Stimulated activated CD8-positive, alpha-beta memory T cell treated with anti-CD3 and anti-CD28 coated beads, Interleukin-4, amount 100 ng/mL, for 1 hour (primary cell): Measurements from ENCODE around the gene BIVM.

ENCODE experiments used
- DNase-seq, 2 donors: peaks; one replicate each; pipeline ENCODE4 v3.0.0-alpha.2; 2020; ENCODE audit warnings: low read depth in 2 of 2, low spot score in 1 of 2

Gene BIVM

DNA sequence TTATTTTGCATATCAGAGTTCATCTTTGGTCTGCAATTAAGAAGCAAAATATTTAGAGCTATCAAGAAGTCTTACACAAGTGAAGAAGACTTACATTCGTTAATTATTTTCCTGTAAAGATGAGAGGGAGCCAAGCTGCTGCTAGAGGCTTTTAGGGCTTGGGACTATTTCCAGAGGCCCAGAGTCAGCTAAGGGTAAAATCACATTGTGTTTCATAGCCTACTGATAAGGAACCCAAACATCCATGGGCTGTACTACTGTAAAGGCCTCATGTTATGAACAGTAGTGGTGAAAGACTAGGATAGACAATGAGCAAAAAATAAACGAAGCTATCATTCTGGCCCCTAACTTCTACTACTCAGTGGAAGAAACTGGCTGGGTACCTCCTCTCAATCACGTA lies 14.4 kb upstream of the BIVM start:
- no peak for DNase-seq

DNA sequence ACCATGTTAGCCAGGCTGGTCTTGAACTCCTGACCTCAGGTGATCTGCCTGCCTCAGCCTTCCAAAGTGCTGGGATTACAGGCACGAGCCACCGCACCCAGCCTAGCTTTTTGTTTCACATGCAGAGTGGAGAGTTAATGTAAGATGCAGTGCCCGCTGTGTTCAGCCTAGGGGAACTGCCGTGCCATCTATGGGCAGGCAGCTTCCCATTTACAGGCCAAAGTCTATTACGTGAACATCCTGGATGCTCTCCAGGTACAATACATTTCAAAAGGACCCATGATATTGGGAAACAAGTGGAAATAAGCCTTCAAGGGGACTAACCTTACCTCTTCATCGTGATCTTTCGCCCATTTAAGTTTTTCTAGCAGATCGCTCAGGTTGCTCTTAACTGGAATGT lies 10.2 kb upstream of the BIVM start:
- DNase-seq: no peak

DNA sequence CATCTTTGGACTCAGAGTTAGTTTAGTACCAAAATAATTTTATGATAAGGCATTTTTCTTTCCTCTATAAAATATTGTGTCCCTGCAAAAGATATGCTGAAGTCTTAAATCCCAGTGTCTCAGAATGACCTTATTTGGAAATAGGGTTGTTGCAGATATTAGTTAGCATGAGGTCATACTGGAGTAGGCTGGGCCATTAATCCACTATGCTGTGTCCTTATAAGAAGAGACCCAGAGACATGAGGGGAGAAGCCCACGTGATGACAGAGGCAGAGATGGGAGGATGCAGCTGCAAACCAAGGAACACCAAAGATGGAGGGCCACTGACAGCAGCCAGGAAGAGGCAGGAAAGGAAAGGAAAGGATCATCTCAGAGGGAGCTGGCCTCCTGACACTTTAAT lies 6.5 kb upstream of the BIVM start:
- DNase-seq: no peak

DNA sequence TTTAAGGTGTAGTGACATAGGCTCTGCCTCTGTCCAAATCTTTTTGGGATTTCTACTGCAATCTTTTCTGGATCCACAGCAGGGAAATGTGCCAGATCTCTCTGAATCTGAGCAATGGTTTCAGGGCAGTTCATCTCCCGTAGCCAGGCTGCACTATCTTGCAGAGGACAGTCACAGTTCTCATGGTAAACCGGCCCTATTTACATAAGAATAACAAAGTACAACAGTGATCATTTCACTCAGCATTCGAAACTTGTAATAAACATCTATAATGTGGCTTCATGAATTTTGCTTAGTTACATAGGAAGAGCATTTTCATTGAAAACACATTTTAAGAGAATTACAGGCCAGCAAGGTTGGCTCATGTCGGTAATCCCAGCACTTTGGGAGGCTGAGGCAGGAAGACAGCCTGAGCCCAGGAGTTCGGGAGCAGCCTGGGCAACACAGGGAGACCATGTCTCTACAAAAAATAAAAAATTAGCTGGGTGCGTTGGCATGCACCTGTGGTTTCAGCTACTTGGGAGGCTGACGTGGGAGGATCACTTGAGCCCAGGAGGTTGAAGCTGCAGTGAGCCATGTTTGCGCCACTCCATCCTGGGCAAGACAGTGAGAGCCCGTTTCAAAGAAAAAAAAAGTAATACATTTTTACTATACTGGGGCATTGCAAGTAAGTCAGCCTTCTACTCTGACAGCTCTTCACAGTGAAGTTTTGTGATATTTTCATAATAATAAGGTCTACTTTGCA lies 5.1 kb upstream of the BIVM start:
- DNase-seq: no peak

DNA sequence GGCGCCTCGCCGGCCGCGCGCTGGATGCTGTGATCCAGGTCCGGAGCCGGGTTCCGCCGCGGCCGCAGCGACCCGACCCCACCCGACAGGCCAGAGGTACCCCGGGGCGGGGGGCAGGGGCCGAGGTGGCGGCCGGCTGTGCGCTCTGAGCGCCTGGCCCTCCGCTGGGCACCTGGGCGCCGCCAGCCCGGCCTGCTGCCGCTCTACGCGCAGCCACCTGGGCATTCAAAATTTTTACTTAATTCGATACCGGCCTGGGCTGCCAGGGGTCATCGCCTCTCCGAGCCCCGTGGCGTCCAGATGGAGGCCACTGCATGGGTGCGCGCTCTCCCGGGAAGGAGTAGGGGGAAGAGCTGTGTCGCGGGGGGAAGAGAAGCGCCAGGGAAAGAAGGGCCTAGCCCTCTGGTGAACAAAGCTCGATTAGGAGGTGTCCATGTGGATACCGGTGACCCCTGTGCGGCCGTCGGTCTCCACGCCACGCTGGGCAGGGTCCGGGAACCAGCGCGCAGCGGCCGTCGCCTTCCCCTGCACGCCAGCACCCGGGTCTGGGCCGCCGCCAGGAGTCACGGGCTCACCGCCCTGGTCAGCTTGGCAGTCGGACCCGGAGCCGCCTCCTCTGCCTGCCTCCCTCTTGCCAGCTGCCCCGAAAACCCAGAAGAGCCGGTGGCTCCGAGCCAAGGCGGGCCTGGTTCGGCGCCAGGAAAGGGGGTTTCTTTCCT lies 666 bp downstream of the BIVM start:
- DNase-seq: no peak

DNA sequence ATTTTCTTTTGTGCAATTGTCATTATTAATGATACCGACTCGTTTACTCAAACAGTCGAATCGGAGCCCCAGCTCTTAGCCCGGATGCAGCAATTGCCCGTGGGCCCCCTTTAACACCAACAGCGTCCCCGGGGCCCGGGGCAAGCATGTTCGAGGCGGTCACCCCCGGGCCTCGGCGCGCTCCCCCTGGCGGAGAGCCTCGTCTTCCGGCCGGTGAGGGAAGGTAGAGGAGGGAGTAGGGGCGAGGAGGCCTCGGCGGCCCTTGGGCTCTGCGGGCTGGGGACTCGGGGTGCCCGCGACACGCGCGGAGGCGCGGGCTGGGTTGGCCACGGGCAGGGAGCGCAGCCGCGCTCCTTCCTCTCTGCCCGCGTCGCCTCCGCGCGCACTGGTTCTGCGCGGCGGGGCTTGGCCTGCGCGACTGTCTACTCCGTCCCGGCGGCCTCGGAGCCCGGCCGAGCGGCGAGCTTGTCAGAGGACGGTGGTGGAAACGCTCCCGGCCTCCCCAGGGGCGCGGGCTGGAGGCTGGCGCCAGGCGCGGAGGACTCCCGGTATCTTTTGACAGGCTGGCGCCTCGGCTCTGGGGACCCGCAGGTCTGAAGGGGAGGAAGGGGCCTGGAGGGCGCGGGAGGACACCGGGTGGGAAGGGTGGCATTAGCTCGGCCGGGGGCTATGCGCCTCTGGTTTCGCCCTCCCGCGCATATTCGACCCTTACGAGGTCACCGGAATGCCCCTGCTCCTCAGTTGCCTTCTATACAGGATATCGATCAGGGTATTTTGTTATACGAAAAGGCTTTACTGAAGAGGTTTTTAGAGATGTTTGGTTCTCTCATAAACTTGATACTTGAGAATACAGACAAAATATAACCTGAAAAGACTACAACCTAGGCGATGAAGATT lies 1.5 kb downstream of the BIVM start:
- DNase-seq: peak; percentile 64 to 71

DNA sequence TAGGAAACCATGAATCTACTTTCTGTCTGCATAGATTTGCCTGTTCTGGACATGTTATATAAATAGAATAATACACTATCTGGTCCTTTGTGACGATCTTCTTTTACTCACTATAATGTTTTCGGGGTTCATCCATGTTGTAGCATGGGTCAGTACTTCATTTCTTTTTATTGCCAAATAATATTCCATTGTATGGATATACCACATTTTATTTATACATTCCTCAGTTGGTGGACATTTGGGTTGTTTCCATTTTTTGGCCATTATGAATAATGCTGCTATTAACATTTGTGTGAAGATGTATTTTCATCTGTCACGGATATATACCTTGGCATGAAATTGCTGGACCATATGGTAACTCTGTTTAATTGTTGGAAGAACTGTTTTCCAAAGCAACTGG lies 6.8 kb downstream of the BIVM start:
- DNase-seq: no peak

DNA sequence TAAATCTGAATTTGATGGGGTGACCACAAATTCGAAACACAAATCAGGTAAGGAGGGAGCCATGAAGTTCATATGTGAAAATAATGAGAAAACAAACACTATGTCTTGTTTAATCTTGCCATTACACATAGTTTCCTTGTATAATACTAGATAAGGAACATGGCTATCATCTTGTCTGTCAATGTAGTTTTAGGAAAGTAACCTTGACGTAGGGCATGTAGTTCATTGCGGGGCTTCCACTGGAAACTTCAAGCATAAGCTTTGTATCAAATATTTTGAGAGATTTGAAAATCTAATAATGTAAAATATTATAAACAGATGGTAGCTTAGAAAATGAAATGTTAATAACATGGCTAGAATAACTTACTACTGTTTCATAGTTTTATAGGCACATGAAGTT lies 8.8 kb downstream of the BIVM start:
- DNase-seq: no peak

DNA sequence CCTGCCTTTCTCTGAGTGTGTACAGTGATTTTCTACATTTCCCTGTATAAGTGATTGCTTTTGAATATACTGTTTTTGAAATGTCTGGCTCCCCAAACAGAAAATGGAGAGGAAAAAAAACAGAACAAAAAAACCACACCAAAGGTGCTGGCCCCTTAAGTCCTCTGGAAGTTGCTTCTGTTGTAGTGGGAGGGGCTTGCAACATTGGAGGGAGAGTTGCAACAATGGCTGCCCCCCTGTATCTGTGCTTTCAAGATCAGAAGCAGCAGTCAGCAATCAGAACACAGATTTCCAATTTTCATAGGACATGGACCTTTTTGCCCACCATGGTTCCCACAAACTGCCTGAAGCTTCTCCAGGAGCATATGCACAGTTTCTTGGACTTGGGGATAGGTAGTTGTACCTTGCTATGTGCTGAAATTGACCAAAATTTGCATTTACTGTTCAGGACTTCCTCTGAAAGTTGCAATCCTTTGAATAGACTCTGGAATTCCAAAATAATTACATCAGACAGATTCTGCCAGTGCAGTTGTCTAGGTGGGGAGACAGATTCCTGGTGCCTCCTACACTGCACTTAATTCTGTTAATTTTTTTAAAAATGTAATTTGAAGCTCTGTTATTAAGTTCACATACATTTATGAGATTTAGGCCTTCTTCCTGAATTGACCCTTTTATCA lies 13.8 kb downstream of the BIVM start:
- no peak for DNase-seq

DNA sequence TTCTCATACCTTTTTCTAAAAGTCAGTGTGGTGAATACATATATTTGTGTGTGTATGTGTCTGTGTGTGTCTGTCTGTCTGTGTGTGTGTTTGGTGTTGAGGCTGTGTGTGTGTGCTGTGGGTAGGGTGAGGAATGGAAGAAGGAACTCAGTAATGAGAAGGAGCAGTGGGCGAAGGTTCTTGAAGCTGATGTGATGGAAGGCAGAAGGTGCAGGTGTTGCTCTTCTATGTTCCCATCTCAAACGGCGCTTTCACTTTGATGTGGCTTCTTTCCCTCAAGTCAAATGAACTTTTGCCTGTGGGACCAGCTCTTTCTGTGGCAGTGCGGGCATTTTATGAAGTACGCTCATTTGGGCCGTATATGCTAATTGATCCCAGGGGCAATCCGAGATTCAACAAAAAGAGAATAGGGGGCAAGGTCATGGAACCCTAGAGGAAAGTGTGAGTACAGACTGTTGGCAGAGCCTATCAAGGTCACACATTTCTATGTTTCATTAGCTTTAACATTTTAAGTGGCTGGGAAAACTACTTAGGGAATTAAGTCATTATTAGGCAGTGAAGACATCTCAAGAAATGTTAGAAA lies 15.2 kb downstream of the BIVM start:
- no peak for DNase-seq

DNA sequence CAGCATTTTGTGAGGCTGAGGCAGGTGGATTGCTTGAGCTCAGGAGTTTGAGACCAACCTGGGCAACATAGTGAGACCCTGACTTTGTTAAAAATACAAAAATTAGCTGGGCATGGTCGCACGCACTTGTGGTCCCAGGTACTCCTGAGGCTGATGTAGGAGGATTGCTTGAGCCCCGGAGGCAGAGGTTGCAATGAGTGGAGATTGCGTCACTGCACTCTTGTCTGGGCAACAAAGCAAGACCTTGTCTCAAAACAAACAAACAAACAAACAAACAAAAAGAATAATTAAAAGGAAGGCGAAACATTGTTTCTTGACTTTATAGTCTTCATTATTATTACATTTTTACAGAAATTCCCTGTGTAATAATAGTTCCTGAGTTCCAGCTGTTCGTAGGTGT lies 15.9 kb downstream of the BIVM start:
- DNase-seq: no peak

DNA sequence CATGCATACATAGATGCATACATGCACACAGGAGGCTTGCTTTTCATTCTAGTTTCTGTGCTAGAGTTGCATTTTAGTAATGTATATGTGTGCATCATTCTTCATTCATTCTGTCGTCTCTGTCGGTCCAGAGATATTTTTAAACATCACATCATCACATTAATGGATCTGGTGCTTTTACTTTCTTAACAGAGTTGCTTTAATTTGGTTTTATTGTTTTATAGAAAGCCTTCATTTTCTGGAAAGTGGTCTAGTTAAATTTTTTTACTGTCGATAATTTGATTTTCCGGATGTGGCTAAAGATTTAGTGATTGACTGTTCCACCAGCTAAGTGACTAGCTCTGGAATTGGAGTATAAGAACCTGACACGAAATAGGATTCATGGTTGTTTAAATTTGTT lies 16.9 kb downstream of the BIVM start:
- no peak for DNase-seq

DNA sequence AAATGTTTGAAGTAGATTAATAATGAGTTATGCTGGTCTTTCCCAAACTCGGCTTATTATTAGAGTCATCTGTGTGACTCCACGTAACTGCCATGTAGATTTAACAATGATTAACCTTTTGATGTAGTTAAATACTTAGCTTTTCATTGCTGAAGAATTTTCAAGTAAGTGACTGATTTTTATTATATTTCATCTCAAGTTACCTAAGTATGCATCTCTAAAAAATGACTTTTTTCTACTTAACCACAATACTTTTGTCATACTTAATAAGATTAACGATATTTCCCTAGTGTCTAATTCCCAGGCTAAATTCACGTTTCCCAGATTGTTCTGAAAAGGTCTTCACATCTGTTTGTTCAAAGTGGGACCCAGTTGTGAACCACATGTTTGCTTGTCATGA lies 17.8 kb downstream of the BIVM start:
- DNase-seq: no peak

DNA sequence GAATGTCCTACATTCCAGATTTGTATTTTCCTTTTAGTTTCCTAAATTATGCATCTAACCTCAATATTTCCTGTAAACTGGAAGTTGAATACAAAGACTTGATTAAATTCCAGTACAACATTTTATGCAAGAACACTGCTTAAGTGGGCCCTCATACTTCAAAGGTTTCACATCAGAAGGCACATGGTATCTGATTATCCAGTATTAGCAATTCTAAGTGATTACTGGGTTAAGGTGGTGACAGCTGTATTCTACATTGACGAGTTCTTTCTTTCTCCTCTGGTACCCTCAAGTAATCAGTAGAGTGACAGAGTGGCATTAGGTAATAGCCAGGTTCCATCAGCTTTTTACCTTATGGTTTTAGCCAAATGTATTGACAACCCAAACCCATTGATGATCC lies 18.3 kb downstream of the BIVM start:
- no peak for DNase-seq

DNA sequence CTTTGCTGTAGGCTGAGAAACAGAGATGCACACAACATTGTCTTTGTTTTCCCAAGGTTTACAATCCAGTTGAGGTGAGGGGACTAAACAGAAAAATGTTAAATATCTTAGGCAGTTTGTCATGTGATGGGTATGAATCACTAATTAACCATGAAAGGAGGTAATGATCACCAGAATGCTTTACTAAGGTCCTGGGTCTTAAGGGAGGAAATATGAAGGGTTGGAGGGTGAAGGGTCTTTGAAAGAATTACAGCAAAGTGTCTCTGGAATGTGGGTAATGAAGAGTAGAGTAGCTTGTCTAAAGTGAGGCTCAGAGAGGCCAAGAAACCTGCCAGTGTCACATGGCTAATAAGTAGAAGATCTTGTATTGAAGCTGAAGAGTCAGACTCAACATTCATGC lies 19.0 kb downstream of the BIVM start:
- no peak for DNase-seq

DNA sequence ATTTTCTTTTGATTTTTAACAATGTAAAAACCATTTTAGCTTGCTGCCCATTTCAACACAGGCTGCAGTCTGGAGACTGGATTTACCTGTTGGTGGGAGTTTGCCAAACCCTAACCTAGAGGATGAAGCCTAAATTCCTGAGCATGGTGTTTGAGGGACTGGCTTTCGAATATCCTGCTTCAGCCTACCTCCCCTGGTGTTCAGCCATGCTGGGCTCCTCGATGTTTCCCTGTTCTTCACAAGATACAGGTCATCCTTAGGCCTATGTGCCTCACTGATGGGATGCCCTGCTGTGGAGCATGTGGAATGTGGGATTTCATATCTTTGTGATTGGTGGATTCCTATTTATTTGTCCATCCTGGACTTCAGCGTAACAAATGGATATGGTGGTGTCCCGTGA lies 26.5 kb downstream of the BIVM start:
- DNase-seq: no peak

DNA sequence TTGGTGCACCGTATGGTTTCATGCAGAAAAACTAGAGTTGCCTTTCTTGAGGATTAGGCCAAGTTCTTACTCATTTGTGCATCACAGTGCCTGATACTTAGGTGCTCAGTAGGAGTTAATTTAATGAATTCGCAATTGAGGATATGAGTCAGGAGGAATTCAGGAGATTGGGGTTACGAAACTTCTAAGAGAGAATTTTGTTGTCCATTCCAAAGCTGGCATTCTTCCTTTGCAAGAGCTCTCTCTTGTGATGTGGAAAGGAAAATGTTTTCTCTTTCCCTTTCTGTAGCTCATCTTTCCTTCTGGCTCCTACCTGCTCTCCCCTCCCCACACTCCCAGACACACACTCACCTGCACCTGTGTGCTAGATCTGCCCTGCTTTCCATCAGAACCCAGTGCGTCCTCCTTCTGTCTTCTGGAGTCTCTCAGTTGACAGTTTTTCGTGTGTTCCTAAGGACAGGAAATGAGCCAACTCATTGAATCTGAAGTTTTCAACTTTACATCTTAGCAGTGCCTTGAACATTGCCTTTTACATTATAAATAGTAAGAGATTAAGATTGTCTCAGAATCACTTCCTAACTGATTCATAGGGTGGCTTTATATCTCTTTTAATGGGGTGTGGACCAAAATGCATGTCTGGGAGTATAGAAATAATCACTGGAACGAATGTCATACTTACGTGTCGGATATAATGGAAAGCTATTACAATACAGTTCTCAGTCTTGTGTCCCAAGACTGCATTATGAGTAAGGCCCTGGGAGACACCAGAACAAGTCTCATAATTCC lies 27.2 kb downstream of the BIVM start:
- DNase-seq: no peak

DNA sequence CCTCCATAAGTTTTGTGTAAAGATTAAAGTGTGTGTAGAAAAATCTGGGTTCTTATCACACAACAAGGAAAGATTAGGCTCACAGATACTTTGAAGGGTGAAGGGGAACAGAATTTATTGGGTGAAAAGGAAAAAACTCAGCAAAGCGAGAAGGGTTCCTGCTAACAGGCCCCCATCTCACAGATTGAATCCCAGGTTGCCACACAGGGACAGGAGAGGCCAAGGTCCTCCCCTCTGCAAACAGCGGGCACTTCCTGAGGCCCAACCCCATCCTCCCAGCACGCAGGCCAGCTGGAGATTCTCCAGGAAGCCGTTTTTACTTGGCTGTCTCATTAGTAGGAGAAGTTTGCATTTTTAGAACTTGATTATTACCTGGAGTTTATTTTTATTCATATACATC lies 31.7 kb downstream of the BIVM start:
- no peak for DNase-seq

DNA sequence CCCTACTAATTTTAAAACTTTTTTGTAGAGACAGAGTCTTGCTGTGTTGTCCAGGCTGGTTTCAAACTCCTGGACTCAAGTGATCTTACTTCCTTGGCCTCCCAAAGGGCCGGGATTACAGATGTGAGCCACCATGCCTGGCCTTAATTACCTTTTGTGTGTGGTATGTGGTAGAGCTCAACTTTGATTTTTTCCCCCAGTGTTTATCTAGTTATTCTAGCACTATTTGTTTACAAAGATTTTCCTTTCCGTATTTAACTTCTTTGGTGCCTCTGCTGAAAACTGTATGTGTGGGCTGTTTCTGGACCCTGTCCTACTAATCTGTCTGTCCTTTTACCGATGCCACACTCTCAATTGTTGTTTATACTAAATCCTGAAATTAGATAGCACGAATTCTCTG lies 37.6 kb downstream of the BIVM start:
- DNase-seq: no peak

DNA sequence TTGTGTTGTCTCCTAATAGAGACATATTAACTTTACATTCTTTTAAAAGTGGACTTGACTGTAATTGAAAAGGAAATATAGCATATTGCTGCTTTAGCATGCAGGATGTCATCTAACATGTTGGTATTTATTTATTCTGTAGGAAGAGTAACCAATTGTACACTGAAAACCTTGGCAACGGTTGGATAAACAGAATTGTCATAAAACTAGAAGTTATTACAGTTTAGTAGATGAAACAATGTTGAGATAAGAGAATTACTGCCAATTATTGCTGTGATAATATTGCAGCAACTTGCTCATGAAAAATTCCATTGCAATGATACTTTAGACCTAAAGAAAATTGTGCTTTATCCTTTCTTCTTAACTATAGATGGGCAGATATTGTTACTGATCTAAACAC lies 39.4 kb downstream of the BIVM start:
- DNase-seq: no peak
